RWPE2 (cell line): ENCODE data around the gene NDOR1.

Experiments
- ATAC-seq: fragments of 200-7000 bp; cut with Tn5 transposase; 3 replicates; pipeline ENCODE4 v1.9.1; 2021; ENCODE audit warnings: low read depth
- DNase-seq: peaks from one replicate; pipeline ENCODE4 v3.0.0-alpha.2; 2020; ENCODE audit warnings: low spot score
- H3K27ac ChIP-seq: fragments of 450-650 bp; 2 replicates; pipeline ENCODE4 v1.5.1; 2017; ENCODE audit warnings: mild to moderate bottlenecking; ENCODE audit not compliant: poor library complexity, severe bottlenecking
- H3K27me3 ChIP-seq: fragments of 250-450 bp; sonication (Bioruptor Pico); 2 replicates; pipeline ENCODE4 v1.5.1; 2021; ENCODE audit warnings: mild to moderate bottlenecking, moderate library complexity; ENCODE audit not compliant: insufficient read depth, poor library complexity, severe bottlenecking
- H3K36me3 ChIP-seq: fragments of 250-450 bp; sonication (Bioruptor Pico); 2 replicates; pipeline ENCODE4 v1.5.1; 2020; ENCODE audit warnings: low read depth, mild to moderate bottlenecking, moderate library complexity
- H3K4me1 ChIP-seq: fragments of 250-450 bp; sonication (Bioruptor Pico); 2 replicates; pipeline ENCODE4 v1.5.1; 2021; ENCODE audit warnings: mild to moderate bottlenecking, moderate library complexity; ENCODE audit not compliant: insufficient read depth, poor library complexity, severe bottlenecking
- H3K4me3 ChIP-seq: fragments of 250-450 bp; sonication (Bioruptor Pico); 2 replicates; pipeline ENCODE4 v1.5.1; 2021; ENCODE audit warnings: mild to moderate bottlenecking, moderate library complexity; ENCODE audit not compliant: severe bottlenecking
- H3K9me3 ChIP-seq: fragments of 250-450 bp; sonication (Bioruptor Pico); 2 replicates; pipeline ENCODE4 v1.5.1; 2021; ENCODE audit warnings: mild to moderate bottlenecking, moderate library complexity; ENCODE audit not compliant: severe bottlenecking
- CTCF ChIP-seq: fragments of 450-650 bp; IDR thresholded peaks from one replicate; pipeline ENCODE4 v1.5.1; 2017; ENCODE audit warnings: mild to moderate bottlenecking, moderate library complexity; ENCODE audit not compliant: poor library complexity, severe bottlenecking

The NDOR1 gene

GRCh38 chr9:137179761-137180160, 25.7 kb upstream of the NDOR1 start:
- Histone ChIP-seq H3K4me3 (no peak overlapping the region), H3K27me3 (peaks cover 6% of the 10 kb centered on the region), H3K36me3 (peaks cover 24% of the 10 kb centered on the region), H3K9me3 (no peaks in the 10 kb centered on the region), H3K27ac (no peak overlapping the region), H3K4me1 (no peaks in the 10 kb centered on the region)
- no peak for ATAC-seq
- no peak for DNase-seq
- TF ChIP-seq CTCF = no peak

DNA sequence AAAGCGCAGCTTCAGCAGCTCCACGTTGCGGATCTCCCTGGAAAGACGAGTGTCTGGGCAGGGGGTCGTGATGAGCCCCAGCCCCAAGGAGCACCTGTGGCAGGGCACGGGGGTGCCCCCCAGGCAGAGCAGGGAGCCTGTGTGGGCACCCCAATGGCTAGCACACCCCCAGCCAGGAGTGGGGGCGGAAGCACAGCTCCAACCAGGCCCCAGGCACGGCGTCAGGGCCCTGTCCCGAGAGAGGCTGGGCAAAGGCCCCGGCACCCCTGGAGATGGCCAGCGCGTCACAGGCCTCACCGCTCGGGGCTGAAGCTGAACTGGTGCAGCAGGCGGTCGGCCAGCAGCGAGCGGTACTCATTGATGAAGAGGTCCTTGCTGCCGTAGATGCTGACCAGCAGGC, 25.0 kb upstream of the NDOR1 start:
- no peak for TF ChIP-seq CTCF
- no peak for ATAC-seq
- no peaks in the 10 kb centered on the region for H3K9me3 ChIP-seq

GRCh38 chr9:137181680-137182079, 23.8 kb upstream of the NDOR1 start:
- no peak for ATAC-seq
- no peaks in the 10 kb centered on the region for H3K4me1 ChIP-seq
- H3K4me3 ChIP-seq = no peak overlapping the region
- no peaks in the 10 kb centered on the region for H3K9me3 ChIP-seq
- H3K27me3 ChIP-seq = no peaks in the 10 kb centered on the region
- DNase-seq = no peak
- H3K36me3 ChIP-seq = peaks cover 24% of the 10 kb centered on the region
- no peak for TF ChIP-seq CTCF
- H3K27ac ChIP-seq = no peak overlapping the region

More for the DNA sequence above, 25.0 kb upstream of the NDOR1 start:
- no peak overlapping the region for H3K4me3 ChIP-seq
- no peak overlapping the region for H3K27ac ChIP-seq
- H3K36me3 ChIP-seq = peaks cover 24% of the 10 kb centered on the region
- H3K4me1 ChIP-seq = no peaks in the 10 kb centered on the region
- no peaks in the 10 kb centered on the region for H3K27me3 ChIP-seq
- DNase-seq = no peak

- ATAC-seq (no peak), DNase-seq (no peak)
- Histone ChIP-seq H3K36me3 (peaks cover 33% of the 10 kb centered on the region), H3K27me3 (no peaks in the 10 kb centered on the region), H3K4me1 (peaks cover 5% of the 10 kb centered on the region), H3K9me3 (no peaks in the 10 kb centered on the region), H3K27ac (no peak overlapping the region), H3K4me3 (no peak overlapping the region)
- no peak for TF ChIP-seq CTCF
Measured at GRCh38 chr9:137182836-137183235, 22.7 kb upstream of the NDOR1 start.

DNA sequence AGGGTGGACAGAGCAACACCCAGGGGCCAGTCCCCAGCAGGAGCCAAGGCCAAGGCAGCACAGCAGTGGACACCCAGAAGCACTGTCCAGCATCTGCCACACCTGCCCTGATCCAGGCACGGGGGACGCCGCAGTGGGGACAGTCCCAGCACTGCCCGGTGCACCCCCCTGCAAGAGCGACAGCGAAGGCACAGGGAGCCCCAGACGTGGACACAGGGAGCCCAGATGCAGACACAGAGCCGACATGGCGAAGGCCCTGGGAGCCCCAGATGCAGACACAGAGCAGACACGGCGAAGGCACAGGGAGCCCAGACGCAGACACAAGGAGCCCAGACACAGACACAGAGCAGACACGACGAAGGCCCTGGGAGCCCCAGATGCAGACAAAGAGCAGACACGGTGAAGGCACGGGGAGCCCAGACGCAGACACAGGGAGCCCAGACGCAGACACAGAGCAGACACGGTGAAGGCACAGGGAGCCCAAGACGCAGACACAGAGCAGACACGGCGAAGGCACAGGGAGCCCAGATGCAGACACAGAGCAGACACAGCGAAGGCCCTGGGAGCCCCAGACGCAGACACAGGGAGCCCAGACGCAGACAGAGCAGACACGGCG, 21.4 kb upstream of the NDOR1 start:
- H3K27ac ChIP-seq = no peak overlapping the region
- no peaks in the 10 kb centered on the region for H3K27me3 ChIP-seq
- DNase-seq (no peak), ATAC-seq (no peak)
- TF ChIP-seq CTCF = no peak
- no peak overlapping the region for H3K4me3 ChIP-seq
- peaks cover 33% of the 10 kb centered on the region for H3K36me3 ChIP-seq
- peaks cover 5% of the 10 kb centered on the region for H3K4me1 ChIP-seq
- H3K9me3 ChIP-seq = no peaks in the 10 kb centered on the region
